BE2C (cell line): ENCODE data around the gene NUP62.

Experiments used
- DNase-seq: peaks from one replicate; pipeline ENCODE4 v3.0.0-alpha.2; 2020
- H3K27me3 ChIP-seq: fragments of 250-450 bp; sonication (Bioruptor Pico); 2 replicates; pipeline ENCODE4 v1.5.1; 2020; ENCODE audit warnings: mild to moderate bottlenecking
- H3K36me3 ChIP-seq: fragments of 250-450 bp; sonication (Bioruptor Pico); 2 replicates; pipeline ENCODE4 v1.5.1; 2020; ENCODE audit warnings: mild to moderate bottlenecking
- H3K4me1 ChIP-seq: fragments of 250-450 bp; sonication (Bioruptor Pico); 2 replicates; pipeline ENCODE4 v1.5.1; 2020
- H3K4me3 ChIP-seq: 2 replicates; pipeline ENCODE4 v1.5.1; 2011; ENCODE audit warnings: low read depth, low read length
- H3K9me3 ChIP-seq: fragments of 250-450 bp; sonication (Bioruptor Pico); 2 replicates; pipeline ENCODE4 v1.5.1; 2020
- TF ChIP-seq, protein P1 (sequence below): IDR thresholded peaks from 2 replicates; pipeline ENCODE4 v1.5.1; 2012; ENCODE audit warnings: mild to moderate bottlenecking, low read depth, low read length

The NUP62 gene

DNA sequence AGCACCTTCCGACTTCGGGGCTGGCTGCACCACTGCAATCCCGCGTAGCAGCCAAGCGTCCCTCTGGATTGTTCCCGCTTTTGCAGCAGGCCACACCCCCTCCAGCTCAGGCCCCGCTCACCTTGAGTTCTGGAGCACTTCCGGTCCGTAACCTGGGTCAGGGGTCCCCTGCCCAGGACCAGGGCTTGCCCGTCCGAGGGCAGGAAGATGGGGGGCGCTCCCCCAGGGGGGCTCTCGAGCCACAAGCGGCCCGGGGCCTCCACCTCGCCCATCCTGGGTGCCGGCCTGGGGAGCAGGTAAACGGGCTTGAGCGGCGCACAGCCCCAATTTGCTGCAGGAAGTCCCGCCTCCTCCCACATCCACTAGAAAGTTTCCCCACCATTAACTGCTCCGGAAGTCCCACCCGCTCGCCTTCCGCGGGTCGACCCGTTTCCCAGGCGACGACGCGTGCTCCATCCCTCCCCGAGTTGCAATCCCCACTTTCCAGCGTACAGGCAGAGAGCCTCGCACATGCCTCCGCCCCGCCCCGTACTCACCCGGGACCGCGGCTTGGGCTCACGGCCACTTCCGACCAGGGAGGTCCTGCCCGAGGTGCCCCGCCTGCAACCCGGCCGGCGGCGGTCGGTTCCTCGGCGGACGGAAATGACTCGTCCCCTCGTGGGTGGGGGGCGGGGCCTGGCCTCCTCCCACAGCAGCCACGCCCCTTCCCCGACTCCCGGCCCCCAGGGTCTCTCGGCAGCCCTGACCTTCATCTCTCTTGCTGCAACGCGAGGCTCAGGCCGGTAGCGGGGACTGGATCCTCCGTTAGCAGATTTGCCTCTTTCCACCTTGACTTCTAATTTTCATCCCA, 62.1 kb downstream of the NUP62 start, which contains the start of gene PNKP:
Gene PNKP (minus strand): TSS at position 644 of the 850 bp plus-strand sequence. CDS start 372 bp downstream, at position 272.
- H3K27me3 ChIP-seq = no peaks in the 10 kb centered on the region
- H3K9me3 ChIP-seq = no peaks in the 10 kb centered on the region; the same call in 1 of the 2 replicates
- peaks cover 34% of the 10 kb centered on the region for H3K4me1 ChIP-seq
- H3K4me3 ChIP-seq = peak within 1 kb of the TSS; percentile 87
- TF ChIP-seq, protein P1, sequence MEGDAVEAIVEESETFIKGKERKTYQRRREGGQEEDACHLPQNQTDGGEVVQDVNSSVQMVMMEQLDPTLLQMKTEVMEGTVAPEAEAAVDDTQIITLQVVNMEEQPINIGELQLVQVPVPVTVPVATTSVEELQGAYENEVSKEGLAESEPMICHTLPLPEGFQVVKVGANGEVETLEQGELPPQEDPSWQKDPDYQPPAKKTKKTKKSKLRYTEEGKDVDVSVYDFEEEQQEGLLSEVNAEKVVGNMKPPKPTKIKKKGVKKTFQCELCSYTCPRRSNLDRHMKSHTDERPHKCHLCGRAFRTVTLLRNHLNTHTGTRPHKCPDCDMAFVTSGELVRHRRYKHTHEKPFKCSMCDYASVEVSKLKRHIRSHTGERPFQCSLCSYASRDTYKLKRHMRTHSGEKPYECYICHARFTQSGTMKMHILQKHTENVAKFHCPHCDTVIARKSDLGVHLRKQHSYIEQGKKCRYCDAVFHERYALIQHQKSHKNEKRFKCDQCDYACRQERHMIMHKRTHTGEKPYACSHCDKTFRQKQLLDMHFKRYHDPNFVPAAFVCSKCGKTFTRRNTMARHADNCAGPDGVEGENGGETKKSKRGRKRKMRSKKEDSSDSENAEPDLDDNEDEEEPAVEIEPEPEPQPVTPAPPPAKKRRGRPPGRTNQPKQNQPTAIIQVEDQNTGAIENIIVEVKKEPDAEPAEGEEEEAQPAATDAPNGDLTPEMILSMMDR = no peak
- H3K36me3 ChIP-seq = peaks cover 35% of the 10 kb centered on the region
- DNase-seq = peak; percentile 94

DNA sequence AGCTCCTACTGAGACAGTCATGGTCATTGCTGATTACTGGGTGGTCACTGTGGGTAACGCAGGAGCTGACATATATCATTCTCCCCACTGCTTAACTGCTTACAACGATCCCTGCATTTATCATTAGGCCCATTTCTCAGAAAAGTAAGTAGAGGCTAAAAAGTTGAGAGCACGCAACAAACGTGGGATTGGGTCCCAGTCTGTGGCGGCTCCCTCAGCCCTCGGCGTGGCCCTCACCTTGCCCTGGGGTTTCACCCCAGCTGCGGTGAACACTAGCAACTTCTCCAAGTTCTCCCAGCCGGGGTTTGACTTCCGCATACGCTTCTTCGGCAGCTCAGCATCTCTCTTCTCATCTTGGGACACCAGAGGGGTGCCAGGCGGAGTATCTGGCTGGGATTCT, 64.4 kb downstream of the NUP62 start:
- DNase-seq = no peak
- Histone ChIP-seq H3K4me1 (peaks cover 31% of the 10 kb centered on the region), H3K27me3 (no peaks in the 10 kb centered on the region), H3K4me3 (no peak overlapping the region), H3K36me3 (peaks cover 54% of the 10 kb centered on the region), H3K9me3 (no peaks in the 10 kb centered on the region; the same call in 1 of the 2 replicates)
- TF ChIP-seq, protein P1 = no peak

DNA sequence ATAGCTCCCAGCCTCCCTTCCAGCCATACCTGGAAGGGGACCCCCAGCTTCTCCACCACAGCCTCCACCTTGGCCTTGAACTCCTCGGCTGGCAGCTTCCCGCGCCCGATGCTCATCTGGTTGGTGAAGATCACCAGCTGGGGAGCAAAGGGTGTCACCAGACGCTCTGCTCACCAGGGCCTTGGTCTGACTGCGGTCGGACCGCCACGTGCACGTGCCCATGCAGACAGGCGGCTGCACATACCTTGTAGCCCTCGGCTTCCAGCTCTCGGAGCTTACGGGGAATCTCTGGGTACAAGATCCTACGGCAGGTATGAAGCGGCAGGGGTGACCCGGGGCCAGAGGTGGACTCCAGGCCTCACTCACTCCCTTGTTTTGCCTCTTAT, 65.4 kb downstream of the NUP62 start:
- H3K4me3 ChIP-seq = no peak overlapping the region
- TF ChIP-seq, protein P1 = no peak
- H3K9me3 ChIP-seq = no peaks in the 10 kb centered on the region; the same call in 1 of the 2 replicates
- no peaks in the 10 kb centered on the region for H3K27me3 ChIP-seq
- H3K4me1 ChIP-seq = peaks cover 29% of the 10 kb centered on the region
- DNase-seq = no peak
- H3K36me3 ChIP-seq = peaks cover 63% of the 10 kb centered on the region

DNA sequence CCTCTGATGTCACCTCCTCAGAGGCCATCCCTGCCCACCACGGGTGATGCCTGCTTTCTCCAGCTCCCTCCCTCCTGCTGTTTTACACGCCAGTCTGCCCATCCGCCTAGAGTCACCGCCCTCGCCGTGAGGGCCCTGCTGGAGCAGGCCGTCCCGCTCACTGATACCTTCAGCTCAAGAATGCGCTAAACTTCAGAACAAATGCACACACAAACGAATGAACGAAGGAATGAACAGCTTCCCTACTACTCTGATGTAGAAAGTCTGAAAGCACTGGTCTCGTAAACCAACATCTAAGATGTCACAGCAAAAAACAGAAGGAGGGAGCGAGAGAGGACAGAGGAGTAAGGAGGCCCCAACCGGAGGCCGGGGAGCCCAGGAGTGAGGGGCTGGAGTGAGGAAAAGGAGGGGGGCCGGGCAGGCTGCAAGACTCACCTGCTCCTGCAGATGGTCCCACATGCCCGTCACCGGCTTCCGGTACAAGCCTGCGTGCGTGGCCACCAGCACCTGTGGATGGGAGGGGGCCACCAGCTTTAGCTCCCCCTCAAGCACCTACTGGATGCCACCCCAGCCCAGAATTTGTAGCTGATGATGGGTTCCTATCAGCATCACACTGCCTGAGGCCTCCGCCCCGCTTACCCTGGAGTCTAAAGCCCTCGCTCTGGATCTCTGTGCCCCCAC, 65.9 kb downstream of the NUP62 start:
- Histone ChIP-seq H3K4me3 (no peak overlapping the region), H3K27me3 (no peaks in the 10 kb centered on the region), H3K4me1 (peaks cover 25% of the 10 kb centered on the region), H3K9me3 (no peaks in the 10 kb centered on the region; the same call in 1 of the 2 replicates), H3K36me3 (peaks cover 69% of the 10 kb centered on the region)
- no peak for DNase-seq
- TF ChIP-seq, protein P1 = no peak

DNA sequence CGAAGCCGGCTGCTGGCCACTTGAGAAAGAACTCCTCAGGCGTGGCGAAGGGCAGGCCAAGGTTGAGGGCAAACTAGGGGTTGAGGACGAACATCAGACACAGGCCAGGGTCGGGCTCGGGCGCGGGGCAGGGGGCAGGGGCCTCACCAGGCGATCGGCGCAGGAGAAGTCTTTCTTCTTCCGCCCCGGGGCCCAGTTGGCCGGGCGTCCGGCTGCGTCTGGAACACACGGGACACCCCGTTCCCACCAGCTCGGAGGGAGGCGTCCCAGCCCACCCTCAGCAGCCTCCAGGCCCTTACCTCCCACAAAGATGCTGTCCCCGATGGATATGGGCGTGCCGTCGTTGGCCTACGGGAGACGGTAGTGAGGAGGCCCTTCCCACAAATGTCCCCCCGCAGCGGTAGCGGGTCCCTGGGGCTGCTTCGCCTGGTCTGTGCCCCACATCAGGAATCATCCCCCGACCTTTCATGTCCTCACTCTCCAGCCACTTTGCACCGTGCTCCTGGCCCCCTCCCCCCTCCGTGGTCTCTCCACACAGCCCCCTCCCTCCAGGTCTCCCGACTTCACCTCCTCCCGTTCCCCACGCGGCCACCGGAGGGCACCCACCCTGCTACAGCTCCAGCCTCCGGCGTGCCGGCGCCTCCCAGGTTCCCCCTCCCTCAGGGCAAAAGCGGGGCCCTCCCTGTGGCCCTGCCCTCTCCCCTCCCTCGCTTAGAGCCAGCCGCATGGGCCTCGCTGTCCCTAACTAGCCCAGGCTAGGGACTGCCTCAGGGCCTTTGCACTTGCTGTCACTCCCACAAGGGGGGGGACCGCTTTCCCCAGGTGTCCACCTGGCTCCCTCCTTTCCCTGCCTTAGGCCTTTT, 66.7 kb downstream of the NUP62 start:
- Histone ChIP-seq H3K4me3 (no peak overlapping the region), H3K9me3 (no peaks in the 10 kb centered on the region; the same call in 1 of the 2 replicates), H3K36me3 (peaks cover 76% of the 10 kb centered on the region), H3K27me3 (no peaks in the 10 kb centered on the region), H3K4me1 (peaks cover 25% of the 10 kb centered on the region)
- TF ChIP-seq, protein P1 = peak; percentile 38
- DNase-seq = peak; percentile 72
